ENCODE results near the gene RDH13.
"Not testable (repeated sequence)": the region's sequence is repeated elsewhere in the genome, so short reads cannot be mapped to it uniquely, and the experiment has no call there.

The RDH13 gene

GRCh38 chr19:55010561-55010960 is 52.4 kb downstream of the RDH13 start:
- not testable (repeated sequence) for DNase-seq

- DNase-seq: not testable (repeated sequence)
Measured at GRCh38 chr19:55008781-55009180, 54.2 kb downstream of the RDH13 start.

GRCh38 chr19:55008189-55008588 is 54.8 kb downstream of the RDH13 start:
- DNase-seq: not testable (repeated sequence)

GRCh38 chr19:55007537-55007936 is 55.4 kb downstream of the RDH13 start:
- not testable (repeated sequence) for DNase-seq

- DNase-seq: not testable (repeated sequence)
Measured at GRCh38 chr19:55006795-55007194, 56.2 kb downstream of the RDH13 start.

- DNase-seq: peak; percentile 95
Measured at GRCh38 chr19:55005684-55006488, 57.1 kb downstream of the RDH13 start.

GRCh38 chr19:55000761-55001160 is 62.2 kb downstream of the RDH13 start:
- no peak for DNase-seq

- DNase-seq: not testable (repeated sequence)
Measured at GRCh38 chr19:54998751-54999239, 64.2 kb downstream of the RDH13 start.

GRCh38 chr19:54995561-54995960 is 67.4 kb downstream of the RDH13 start:
- DNase-seq: no peak

All from Kasumi-1 (cell line).